ENCODE measurements around the gene GABBR2. TPM values are rescaled to one million over a fixed set of nuclear protein-coding genes. Genes with fewer than 3 reads are reported as not detected.

GABBR2 gene
- total RNA-seq, 2 experiments from 2014 or later = not detected

- no peak for DNase-seq
- no peak for TF ChIP-seq CTCF (IDR thresholded peaks at IDR 0.05)
- Mint-ChIP-seq H3K27me3 (peaks cover 32% of the 10 kb centered on the region), H3K4me3 (no peak overlapping the region), H3K36me3 (ENCODE audit: low read depth) (no peaks in the 10 kb centered on the region), H3K4me1 (ENCODE audit: low read depth) (no peaks in the 10 kb centered on the region), H3K27ac (no peak overlapping the region), H3K9me3 (no peaks in the 10 kb centered on the region)
- no peaks in the 10 kb centered on the region for H3K36me3 ChIP-seq (ENCODE audit: insufficient read depth, low read length)
- no peak overlapping the region for H3K4me3 ChIP-seq (ENCODE audit: low read length)
- peaks cover 5 to 6% of the 10 kb centered on the region in 2 experiments for H3K27me3 ChIP-seq (ENCODE audit: control insufficient read depth in 1 of 2, insufficient read depth in 2 of 2, low read length in 2 of 2)
- intact Hi-C loops (cut with DNase I, micrococcal nuclease) = no loop called here
- no peak for ATAC-seq (ENCODE audit: poor library complexity)
- ChIA-PET CTCF (no interaction called here), POLR2A (no interaction called here)
- H3K27ac ChIP-seq (ENCODE audit: low read depth in 1 of 2, low read length in 2 of 2) = no peak overlapping the region
- H3K4me1 ChIP-seq (ENCODE audit: insufficient read depth, low read length) = no peaks in the 10 kb centered on the region
- peaks cover 0 to 7% of the 10 kb centered on the region in 2 experiments for H3K9me3 ChIP-seq (ENCODE audit: control insufficient read depth in 1 of 2, insufficient read depth in 1 of 2, low read length in 2 of 2)
These were observed 69.6 kb downstream of the GABBR2 start for GRCh38 chr9:98639133-98639532.

GRCh38 chr9:98637381-98637780 lies 71.4 kb downstream of the GABBR2 start:
- H3K9me3 ChIP-seq (ENCODE audit: control insufficient read depth in 1 of 2, insufficient read depth in 1 of 2, low read length in 2 of 2) = peaks cover 0 to 7% of the 10 kb centered on the region in 2 experiments
- ATAC-seq (ENCODE audit: poor library complexity) (no peak), DNase-seq (no peak)
- H3K4me1 ChIP-seq (ENCODE audit: insufficient read depth, low read length) = no peaks in the 10 kb centered on the region
- TF ChIP-seq CTCF (IDR thresholded peaks at IDR 0.05) = no peak
- H3K4me3 ChIP-seq (ENCODE audit: low read length) = no peak overlapping the region
- H3K36me3 Mint-ChIP-seq (ENCODE audit: low read depth) = no peaks in the 10 kb centered on the region
- no peaks in the 10 kb centered on the region for H3K4me1 Mint-ChIP-seq (ENCODE audit: low read depth)
- no peak overlapping the region for H3K4me3 Mint-ChIP-seq
- no peaks in the 10 kb centered on the region for H3K36me3 ChIP-seq (ENCODE audit: insufficient read depth, low read length)
- POLR2A ChIA-PET = no interaction called here
- no peaks in the 10 kb centered on the region for H3K9me3 Mint-ChIP-seq
- peaks cover 2 to 5% of the 10 kb centered on the region in 2 experiments for H3K27me3 ChIP-seq (ENCODE audit: control insufficient read depth in 1 of 2, insufficient read depth in 2 of 2, low read length in 2 of 2)
- CTCF ChIA-PET = interaction anchor here (0.5 kb wide), 1 partner anchor 71 kb away, joined by 3 read pairs; no protein-coding TSS in a partner anchor
- intact Hi-C loops (cut with DNase I, micrococcal nuclease) = no loop called here
- no peak overlapping the region for H3K27ac Mint-ChIP-seq
- H3K27me3 Mint-ChIP-seq = peaks cover 17% of the 10 kb centered on the region
- H3K27ac ChIP-seq (ENCODE audit: low read depth in 1 of 2, low read length in 2 of 2) = no peak overlapping the region

GRCh38 chr9:98635374-98635773 lies 73.4 kb downstream of the GABBR2 start:
- Mint-ChIP-seq H3K27me3 (peaks cover 8% of the 10 kb centered on the region), H3K36me3 (ENCODE audit: low read depth) (no peaks in the 10 kb centered on the region), H3K4me1 (ENCODE audit: low read depth) (no peaks in the 10 kb centered on the region), H3K27ac (no peak overlapping the region), H3K9me3 (no peaks in the 10 kb centered on the region), H3K4me3 (no peak overlapping the region)
- no peak for ATAC-seq (ENCODE audit: poor library complexity)
- H3K27me3 ChIP-seq (ENCODE audit: control insufficient read depth in 1 of 2, insufficient read depth in 2 of 2, low read length in 2 of 2) = no peaks in the 10 kb centered on the region
- no peak overlapping the region for H3K4me3 ChIP-seq (ENCODE audit: low read length)
- no peak for TF ChIP-seq CTCF (IDR thresholded peaks at IDR 0.05)
- ChIA-PET CTCF (no interaction called here), POLR2A (no interaction called here)
- intact Hi-C loops (cut with DNase I, micrococcal nuclease) = no loop called here
- peaks cover 0 to 7% of the 10 kb centered on the region in 2 experiments for H3K9me3 ChIP-seq (ENCODE audit: control insufficient read depth in 1 of 2, insufficient read depth in 1 of 2, low read length in 2 of 2)
- no peak overlapping the region for H3K27ac ChIP-seq (ENCODE audit: low read depth in 1 of 2, low read length in 2 of 2)
- no peak for DNase-seq
- no peaks in the 10 kb centered on the region for H3K36me3 ChIP-seq (ENCODE audit: insufficient read depth, low read length)
- no peaks in the 10 kb centered on the region for H3K4me1 ChIP-seq (ENCODE audit: insufficient read depth, low read length)

All from CD4-positive, alpha-beta T cell (primary cell).